Trophoblast cell (in vitro differentiated cells and primary cell): ENCODE results near the gene RGR.
A peak's percentile ranks its signal among the peaks of the same experiment; 100 is the strongest.
"Not testable (repeated sequence)": the region's sequence is repeated elsewhere in the genome, so short reads cannot be mapped to it uniquely, and the experiment has no call there.

Experiments used
- DNase-seq, 2 donors: peaks; one replicate each; pipeline ENCODE4 v3.0.0-alpha.2; 2016
- H2AFZ ChIP-seq: 2 replicates; pipeline ENCODE4 v1.6.1; 2013; ENCODE audit warnings: low read length, moderate library complexity, mild to moderate bottlenecking; ENCODE audit not compliant: insufficient read depth, poor library complexity
- H2AK5ac ChIP-seq: 2 replicates; pipeline ENCODE4 v1.6.1; 2013; ENCODE audit warnings: mild to moderate bottlenecking, low read length
- H2BK120ac ChIP-seq: 2 replicates; pipeline ENCODE4 v1.6.1; 2013; ENCODE audit warnings: low read length, mild to moderate bottlenecking, moderate library complexity; ENCODE audit not compliant: insufficient read depth, poor library complexity
- H2BK12ac ChIP-seq: 2 replicates; pipeline ENCODE4 v1.6.1; 2013; ENCODE audit warnings: mild to moderate bottlenecking, low read length, moderate library complexity
- H2BK5ac ChIP-seq: 2 replicates; pipeline ENCODE4 v1.6.1; 2013; ENCODE audit warnings: low read length, low read depth, moderate library complexity, mild to moderate bottlenecking; ENCODE audit not compliant: poor library complexity
- H3K14ac ChIP-seq: 2 replicates; pipeline ENCODE4 v1.6.1; 2013; ENCODE audit warnings: mild to moderate bottlenecking, low read length
- H3K18ac ChIP-seq: 2 replicates; pipeline ENCODE4 v1.6.1; 2013; ENCODE audit warnings: mild to moderate bottlenecking, low read length
- H3K23ac ChIP-seq: 2 replicates; pipeline ENCODE4 v1.6.1; 2013; ENCODE audit warnings: low read length
- H3K27ac ChIP-seq: 2 replicates; pipeline ENCODE4 v1.5.1; 2013; ENCODE audit warnings: low read depth, mild to moderate bottlenecking, inconsistent platforms, low read length, moderate library complexity
- H3K27me3 ChIP-seq: 2 replicates; pipeline ENCODE4 v1.6.1; 2013; ENCODE audit warnings: inconsistent platforms, mild to moderate bottlenecking, low read length, moderate library complexity; ENCODE audit not compliant: insufficient read depth
- H3K36me3 ChIP-seq, 2 experiments: 1 replicate in 1 of 2; 2 replicates in 1 of 2; pipeline ENCODE4 v1.6.1; 2013; ENCODE audit warnings: low read length in 2 of 2, mild to moderate bottlenecking in 2 of 2, moderate library complexity in 1 of 2; ENCODE audit not compliant: insufficient read depth in 2 of 2, control insufficient read depth in 1 of 2
- H3K4ac ChIP-seq: 2 replicates; pipeline ENCODE4 v1.6.1; 2013; ENCODE audit warnings: low read depth, mild to moderate bottlenecking, low read length, moderate library complexity
- H3K4me1 ChIP-seq, 2 experiments: 1 replicate in 1 of 2; 2 replicates in 1 of 2; pipeline ENCODE4 v1.6.1; 2013; ENCODE audit warnings: low read length in 2 of 2, mild to moderate bottlenecking in 2 of 2, moderate library complexity in 1 of 2; ENCODE audit not compliant: insufficient read depth in 2 of 2, control insufficient read depth in 1 of 2
- H3K4me2 ChIP-seq: 2 replicates; pipeline ENCODE4 v1.6.1; 2013; ENCODE audit warnings: inconsistent platforms, mild to moderate bottlenecking, low read length, moderate library complexity
- H3K4me3 ChIP-seq: 2 replicates; pipeline ENCODE4 v1.5.1; 2013; ENCODE audit warnings: mild to moderate bottlenecking, low read depth, low read length, inconsistent platforms
- H3K79me1 ChIP-seq: one replicate; pipeline ENCODE4 v1.6.1; 2013; ENCODE audit warnings: low read length
- H3K79me2 ChIP-seq: 2 replicates; pipeline ENCODE4 v1.6.1; 2013; ENCODE audit warnings: low read length, mild to moderate bottlenecking; ENCODE audit not compliant: control insufficient read depth, insufficient read depth, poor library complexity
- H3K9ac ChIP-seq: 2 replicates; pipeline ENCODE4 v1.6.1; 2013; ENCODE audit warnings: mild to moderate bottlenecking, low read length
- H3K9me3 ChIP-seq: 2 replicates; pipeline ENCODE4 v1.6.1; 2013; ENCODE audit warnings: low read depth, mild to moderate bottlenecking, control low read depth, inconsistent platforms, low read length; ENCODE audit not compliant: insufficient read depth
- H4K12ac ChIP-seq: 2 replicates; pipeline ENCODE4 v1.6.1; 2013; ENCODE audit warnings: low read depth, mild to moderate bottlenecking, low read length, moderate library complexity
- H4K8ac ChIP-seq: 2 replicates; pipeline ENCODE4 v1.6.1; 2013; ENCODE audit warnings: low read depth, mild to moderate bottlenecking, low read length, moderate library complexity
- H4K91ac ChIP-seq: one replicate; pipeline ENCODE4 v1.6.1; 2013; ENCODE audit warnings: low read depth, mild to moderate bottlenecking, low read length, moderate library complexity
- WGBS: extraction: QIAGEN DNeasy Blood & Tissue Kit; methylation state at CpG from one replicate; pipeline ENCODE4 v1.1.7; 2013; ENCODE audit warnings: missing lambda C conversion rate; ENCODE audit not compliant: insufficient read length, insufficient coverage; ENCODE audit errors: extremely low coverage; 5-methylcytosine and 5-hydroxymethylcytosine counted together

RGR gene

DNA sequence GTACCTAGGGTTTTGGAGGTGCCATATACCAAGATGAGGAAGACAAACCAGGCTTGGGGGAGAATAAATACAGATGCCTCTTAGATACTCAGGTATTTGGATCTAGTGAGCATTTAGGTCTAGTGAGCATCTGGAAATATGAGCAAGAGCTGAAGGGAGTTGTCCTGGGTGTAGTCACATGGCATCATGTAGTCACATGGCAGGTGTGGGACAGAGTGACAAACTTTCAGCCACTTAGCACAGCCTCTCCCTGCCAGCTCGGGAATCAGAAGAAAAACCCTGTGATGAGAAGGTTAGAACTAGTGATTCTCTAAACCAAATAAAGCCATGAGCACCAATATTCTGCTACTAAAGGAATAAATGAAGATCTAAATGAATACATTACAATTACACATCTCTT lies 24.3 kb downstream of the RGR start:
- Histone ChIP-seq H3K18ac (no peak overlapping the region), H3K4me2 (no peak overlapping the region), H2BK120ac (no peak overlapping the region), H2BK12ac (no peak overlapping the region), H3K4me1 (no peaks in the 10 kb centered on the region), H3K27ac (no peak overlapping the region), H4K12ac (no peak overlapping the region), H3K4me3 (no peak overlapping the region), H4K8ac (no peak overlapping the region), H4K91ac (no peak overlapping the region), H3K36me3 (no peaks in the 10 kb centered on the region), H3K9ac (no peak overlapping the region), H3K9me3 (no peaks in the 10 kb centered on the region), H3K27me3 (no peaks in the 10 kb centered on the region), H3K23ac (no peak overlapping the region), H3K14ac (no peak overlapping the region), H3K4ac (no peak overlapping the region), H2AFZ (no peak overlapping the region), H2AK5ac (no peak overlapping the region), H3K79me2 (no peaks in the 10 kb centered on the region), H2BK5ac (no peak overlapping the region), H3K79me1 (no peaks in the 10 kb centered on the region)
- no peak for DNase-seq
- no CpG with 5 or more reads among the region's 1 CpG for WGBS

DNA sequence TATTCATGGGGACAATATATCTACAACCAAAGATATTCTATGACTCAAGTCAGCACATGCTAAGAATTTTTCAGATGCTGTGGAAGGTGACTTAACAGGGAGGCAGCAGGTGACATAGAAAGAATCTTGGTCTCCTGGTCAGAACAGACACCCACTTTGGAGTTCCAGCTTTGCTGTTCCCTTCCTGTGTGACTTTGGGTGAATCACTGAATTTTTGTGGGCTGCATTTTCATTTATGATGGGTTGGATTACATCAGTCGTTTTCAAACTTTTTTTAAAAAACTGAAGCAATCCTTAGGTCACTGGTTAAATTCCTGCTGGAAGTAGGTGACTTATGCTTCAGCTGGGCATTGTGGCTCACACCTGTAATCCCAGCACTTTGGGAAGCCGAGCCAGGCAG lies 24.9 kb downstream of the RGR start:
- Histone ChIP-seq H3K4me3 (no peak overlapping the region), H2AK5ac (no peak overlapping the region), H3K27ac (no peak overlapping the region), H3K79me2 (no peaks in the 10 kb centered on the region), H2BK5ac (no peak overlapping the region), H2AFZ (no peak overlapping the region), H4K12ac (no peak overlapping the region), H3K4me2 (no peak overlapping the region), H3K36me3 (no peaks in the 10 kb centered on the region), H3K4me1 (no peaks in the 10 kb centered on the region), H3K14ac (no peak overlapping the region), H2BK120ac (no peak overlapping the region), H3K4ac (no peak overlapping the region), H4K8ac (no peak overlapping the region), H2BK12ac (no peak overlapping the region), H3K9me3 (no peaks in the 10 kb centered on the region), H3K27me3 (no peaks in the 10 kb centered on the region), H3K79me1 (no peaks in the 10 kb centered on the region), H4K91ac (no peak overlapping the region), H3K23ac (no peak overlapping the region), H3K18ac (no peak overlapping the region), H3K9ac (no peak overlapping the region)
- DNase-seq = peak; percentile 86 to 96
- no CpG with 5 or more reads among the region's 2 CpGs for WGBS

DNA sequence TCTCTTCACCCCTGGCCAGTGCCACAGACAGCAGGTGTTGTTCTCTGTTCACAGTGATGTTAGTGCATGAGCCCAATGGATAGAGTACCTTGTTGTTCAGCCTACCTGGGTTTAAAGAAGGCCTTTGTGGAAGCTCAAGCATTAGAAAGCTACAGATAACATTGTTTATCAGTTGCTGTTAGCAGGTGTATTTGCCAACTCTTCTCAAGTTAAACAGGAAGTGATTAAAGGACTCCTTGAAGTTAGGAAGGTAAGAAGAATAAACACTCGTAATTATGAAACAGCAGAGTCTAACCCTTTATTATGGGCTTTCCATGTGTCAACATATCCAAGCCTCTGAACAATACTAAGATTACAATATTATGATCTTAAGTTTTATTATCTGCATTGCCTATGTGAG lies 25.9 kb downstream of the RGR start:
- no peak overlapping the region for H2AK5ac ChIP-seq
- no peak for DNase-seq
- no CpG with 5 or more reads among the region's 1 CpG for WGBS

DNA sequence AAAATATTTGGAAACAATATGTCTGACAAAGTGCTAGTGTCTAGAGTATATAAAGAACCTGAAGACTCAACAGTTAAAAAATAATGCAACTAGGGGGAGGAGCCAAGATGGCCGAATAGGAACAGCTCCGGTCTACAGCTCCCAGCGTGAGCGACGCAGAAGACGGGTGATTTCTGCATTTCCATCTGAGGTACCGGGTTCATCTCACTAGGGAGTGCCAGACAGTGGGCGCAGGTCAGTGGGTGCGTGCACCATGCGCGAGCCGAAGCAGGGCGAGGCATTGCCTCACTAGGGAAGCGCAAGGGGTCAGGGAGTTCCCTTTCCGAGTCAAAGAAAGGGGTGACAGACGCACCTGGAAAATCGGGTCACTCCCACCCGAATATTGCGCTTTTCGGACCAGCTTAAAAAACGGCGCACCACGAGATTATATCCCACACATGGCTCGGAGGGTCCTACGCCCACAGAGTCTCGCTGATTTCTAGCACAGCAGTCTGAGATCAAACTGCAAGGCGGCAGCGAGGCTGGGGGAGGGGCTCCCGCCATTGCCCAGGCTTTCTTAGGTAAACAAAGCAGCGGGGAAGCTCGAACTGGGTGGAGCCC lies 35.1 kb downstream of the RGR start:
- not testable (repeated sequence) for H3K14ac ChIP-seq
- WGBS = no CpG with 5 or more reads among the region's 31 CpGs

More for the DNA sequence above, 25.9 kb downstream of the RGR start:
- Histone ChIP-seq H2BK5ac (no peak overlapping the region), H3K4me2 (no peak overlapping the region), H3K14ac (no peak overlapping the region), H3K4me3 (no peak overlapping the region), H2AFZ (no peak overlapping the region), H4K8ac (no peak overlapping the region), H2BK120ac (no peak overlapping the region), H3K23ac (no peak overlapping the region), H3K27ac (no peak overlapping the region), H3K27me3 (no peaks in the 10 kb centered on the region), H2BK12ac (no peak overlapping the region), H3K4me1 (no peaks in the 10 kb centered on the region), H3K79me2 (no peaks in the 10 kb centered on the region), H3K9ac (no peak overlapping the region), H3K36me3 (no peaks in the 10 kb centered on the region), H3K9me3 (no peaks in the 10 kb centered on the region), H4K91ac (no peak overlapping the region), H4K12ac (no peak overlapping the region), H3K4ac (no peak overlapping the region), H3K18ac (no peak overlapping the region), H3K79me1 (no peaks in the 10 kb centered on the region)

More for the DNA sequence above, 35.1 kb downstream of the RGR start:
- not testable (repeated sequence) for H2BK120ac ChIP-seq, H3K23ac ChIP-seq, H3K4me3 ChIP-seq, H3K36me3 ChIP-seq, H3K79me1 ChIP-seq, H4K8ac ChIP-seq, H4K91ac ChIP-seq, H3K79me2 ChIP-seq, H4K12ac ChIP-seq, H3K9ac ChIP-seq, H2BK5ac ChIP-seq, H3K9me3 ChIP-seq, H3K4me1 ChIP-seq, H2AK5ac ChIP-seq, H3K4ac ChIP-seq, H3K27ac ChIP-seq, H3K4me2 ChIP-seq, H3K18ac ChIP-seq, H2BK12ac ChIP-seq, H2AFZ ChIP-seq, H3K27me3 ChIP-seq
- DNase-seq = peak in 1 of 2 donors; percentile 48
